GM10266 (cell line): ENCODE data around the gene ABL2.

Source experiments
- DNase-seq: peaks from one replicate; pipeline ENCODE4 v3.0.0; 2012; ENCODE audit errors: extremely low spot score
- TF ChIP-seq, protein P1 (sequence below): IDR thresholded peaks from 2 replicates; pipeline ENCODE4 v1.5.1; 2012; ENCODE audit warnings: mild to moderate bottlenecking, low read depth; ENCODE audit not compliant: control insufficient read depth, insufficient read depth; ENCODE audit errors: missing control alignments

The ABL2 gene

DNA sequence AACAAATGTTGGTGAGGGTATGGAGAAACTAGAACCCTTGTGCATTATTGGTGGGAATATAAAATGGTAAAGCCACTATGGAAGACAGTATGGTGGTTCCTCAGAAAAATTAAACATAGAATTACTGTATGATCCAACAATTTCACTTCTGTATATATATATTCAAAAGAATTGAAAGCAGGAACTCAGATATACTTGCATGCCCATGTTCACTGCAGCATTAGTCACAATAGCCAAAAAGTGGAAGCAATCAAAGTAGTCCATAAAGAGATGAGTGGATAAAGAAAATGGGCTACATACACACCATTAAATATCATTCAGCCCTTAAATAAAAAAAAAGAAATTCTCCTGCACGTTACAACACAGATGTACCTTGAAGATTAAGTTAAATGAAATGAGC is 34.1 kb downstream of the ABL2 start:
- TF ChIP-seq, protein P1, sequence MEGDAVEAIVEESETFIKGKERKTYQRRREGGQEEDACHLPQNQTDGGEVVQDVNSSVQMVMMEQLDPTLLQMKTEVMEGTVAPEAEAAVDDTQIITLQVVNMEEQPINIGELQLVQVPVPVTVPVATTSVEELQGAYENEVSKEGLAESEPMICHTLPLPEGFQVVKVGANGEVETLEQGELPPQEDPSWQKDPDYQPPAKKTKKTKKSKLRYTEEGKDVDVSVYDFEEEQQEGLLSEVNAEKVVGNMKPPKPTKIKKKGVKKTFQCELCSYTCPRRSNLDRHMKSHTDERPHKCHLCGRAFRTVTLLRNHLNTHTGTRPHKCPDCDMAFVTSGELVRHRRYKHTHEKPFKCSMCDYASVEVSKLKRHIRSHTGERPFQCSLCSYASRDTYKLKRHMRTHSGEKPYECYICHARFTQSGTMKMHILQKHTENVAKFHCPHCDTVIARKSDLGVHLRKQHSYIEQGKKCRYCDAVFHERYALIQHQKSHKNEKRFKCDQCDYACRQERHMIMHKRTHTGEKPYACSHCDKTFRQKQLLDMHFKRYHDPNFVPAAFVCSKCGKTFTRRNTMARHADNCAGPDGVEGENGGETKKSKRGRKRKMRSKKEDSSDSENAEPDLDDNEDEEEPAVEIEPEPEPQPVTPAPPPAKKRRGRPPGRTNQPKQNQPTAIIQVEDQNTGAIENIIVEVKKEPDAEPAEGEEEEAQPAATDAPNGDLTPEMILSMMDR = no peak
- DNase-seq = no peak

DNA sequence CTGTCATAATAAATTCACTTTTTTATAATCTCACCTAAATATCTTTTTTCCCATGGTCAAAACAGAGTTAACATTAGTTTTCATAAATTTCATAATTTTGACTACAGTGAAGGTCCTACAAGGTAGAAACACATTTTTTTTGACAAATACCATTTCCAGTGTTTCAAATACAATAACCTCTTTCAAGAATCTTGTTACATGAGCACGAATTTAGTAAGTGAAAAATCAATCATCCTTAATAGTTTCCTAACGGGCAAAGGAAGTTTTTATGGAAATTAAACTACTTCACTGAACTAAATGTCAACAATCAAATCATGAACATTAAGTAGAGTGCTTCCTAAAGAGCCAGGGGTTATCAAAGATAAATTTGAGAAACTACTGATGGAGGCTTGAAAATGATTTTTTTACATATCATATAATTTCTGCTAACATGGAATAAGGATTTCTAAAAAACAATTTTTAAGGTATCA is 35.4 kb downstream of the ABL2 start:
- TF ChIP-seq, protein P1 = no peak
- no peak for DNase-seq

DNA sequence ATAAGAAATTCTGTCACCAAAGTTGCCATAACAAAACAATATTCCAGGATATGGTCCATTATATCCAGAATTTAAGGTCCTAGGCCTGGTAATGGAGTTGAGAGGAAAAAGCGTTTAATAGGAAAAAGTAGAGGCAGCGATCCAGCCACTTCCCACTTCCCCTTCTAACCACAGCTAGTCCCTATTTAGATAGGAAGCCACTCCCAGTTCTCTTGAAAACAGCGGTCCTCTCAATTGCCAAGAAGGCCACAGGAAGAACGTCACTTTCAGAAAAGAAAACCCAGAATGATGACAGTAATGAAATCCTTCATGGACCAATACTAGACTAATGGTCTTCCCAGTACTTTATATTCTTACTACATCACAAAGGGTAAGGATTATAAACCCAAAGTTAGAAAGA is 38.6 kb downstream of the ABL2 start:
- no peak for DNase-seq
- TF ChIP-seq, protein P1 = no peak

DNA sequence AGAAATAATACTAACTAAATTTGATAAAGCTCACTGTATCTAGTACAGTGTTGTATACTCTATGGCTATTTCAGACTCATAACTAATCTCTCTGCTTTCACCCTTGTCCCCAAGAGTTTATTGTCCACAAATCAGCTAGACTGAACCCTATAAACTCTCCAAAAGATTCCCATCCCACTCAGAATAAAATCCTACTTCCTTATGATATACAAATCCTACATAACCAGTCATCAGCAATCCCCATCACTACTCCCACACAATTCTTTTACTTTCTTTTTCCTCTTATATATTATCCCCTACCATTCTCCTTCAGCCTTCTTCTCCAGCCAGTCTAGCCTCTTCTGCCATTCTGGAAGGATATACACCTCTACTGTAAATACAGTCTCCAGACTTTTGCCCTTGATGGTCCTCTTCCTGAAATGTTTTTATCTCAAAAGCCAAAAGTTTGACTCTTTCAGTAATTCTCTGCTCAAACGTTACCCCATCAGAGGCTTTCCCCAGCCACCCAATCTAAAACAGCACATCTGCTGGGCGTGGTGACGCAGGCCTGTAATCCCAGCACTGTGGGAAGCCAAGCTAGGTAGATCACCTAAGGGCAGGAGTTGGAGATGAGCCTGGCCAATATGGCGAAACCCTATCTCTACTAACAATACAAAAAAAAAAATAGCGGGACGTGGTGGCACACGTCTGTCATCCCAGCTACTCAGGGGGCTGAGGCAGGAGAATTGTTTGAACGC is 41.6 kb downstream of the ABL2 start:
- no peak for DNase-seq
- TF ChIP-seq, protein P1 = no peak

DNA sequence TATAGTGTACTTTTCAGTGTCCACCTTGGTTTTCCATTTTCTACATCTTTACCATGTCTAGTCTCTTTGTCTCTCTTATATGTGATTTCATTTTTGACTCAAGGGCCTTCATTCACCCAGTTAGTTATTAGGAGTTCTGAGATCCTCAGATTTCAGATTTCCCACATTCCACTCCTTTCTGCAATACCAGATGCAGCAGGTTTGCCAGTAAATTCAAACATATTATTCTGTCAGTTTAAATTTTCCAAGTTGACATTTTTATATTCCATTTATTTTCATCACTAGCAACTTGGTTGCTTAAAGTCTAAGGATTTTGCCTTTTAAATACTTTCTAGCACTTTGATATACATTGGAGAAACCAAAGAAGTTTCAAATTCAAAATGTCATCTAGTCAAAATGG is 42.4 kb downstream of the ABL2 start:
- TF ChIP-seq, protein P1 = no peak
- no peak for DNase-seq

DNA sequence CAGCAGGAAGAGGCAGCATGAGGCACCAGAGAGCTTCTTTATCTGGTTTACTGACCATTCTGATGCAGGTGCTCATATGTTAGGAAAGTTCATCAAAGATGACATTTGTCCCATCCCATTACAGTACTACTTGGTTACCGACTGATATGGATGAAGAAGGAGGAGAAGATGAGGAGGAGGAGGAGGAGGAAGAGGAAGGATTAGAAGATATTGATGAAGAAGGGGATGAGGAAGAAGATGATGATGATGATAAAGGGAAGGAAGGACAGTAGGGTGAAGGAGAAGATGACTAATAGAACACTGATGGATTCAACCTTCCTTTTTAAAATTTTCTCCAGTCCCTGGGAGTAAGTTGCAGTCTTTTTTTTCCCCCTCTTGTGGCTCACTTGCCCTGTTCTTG is 45.1 kb downstream of the ABL2 start:
- DNase-seq = no peak
- TF ChIP-seq, protein P1 = no peak

DNA sequence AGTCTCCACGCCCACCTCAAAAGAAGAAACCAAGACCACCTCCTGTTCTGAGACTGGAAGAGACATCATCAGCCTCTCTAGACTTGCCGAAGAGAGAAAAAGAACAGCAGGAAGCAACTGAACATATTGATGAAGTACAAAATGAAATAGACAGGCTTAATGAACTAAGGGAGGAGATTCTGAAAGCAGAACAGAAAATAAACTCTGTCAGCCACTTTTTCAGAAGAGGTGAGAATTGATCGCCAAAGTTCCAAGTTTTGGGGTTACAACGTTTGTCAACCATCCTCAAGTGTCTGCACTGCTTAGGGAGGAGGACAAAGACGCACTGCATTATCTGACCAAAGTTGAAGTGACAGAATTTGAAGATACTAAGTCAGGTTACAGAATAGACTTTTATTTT is 45.6 kb downstream of the ABL2 start:
- DNase-seq = no peak
- TF ChIP-seq, protein P1 = no peak
